Panc1 (cell line): ENCODE results near the gene ONECUT1. TPM values are rescaled to one million over a fixed set of nuclear protein-coding genes. Genes with fewer than 3 reads are reported as not detected.
A peak's percentile ranks its signal among the peaks of the same experiment; 100 is the strongest.

Experiments
- ATAC-seq: fragments of 200-7000 bp; cut with Tn5 transposase; 2 replicates; pipeline ENCODE4 v1.9.1; 2020; ENCODE audit warnings: mild to moderate bottlenecking, moderate library complexity
- BruUV-seq: library from RNA; stranded (reverse); fragments of 400-500 nt; replicated peaks from 2 replicates; lab custom pipeline; 2021; lab: Mats Ljungman, UMichigan
- CTCF ChIA-PET: fragments of 300-600 bp; sonication (Branson Sonifier 250); formaldehyde crosslinking; loops from one replicate; lab custom pipeline; 2022; ENCODE audit warnings: antibody characterized with exemption; lab: Charles Lee
- POLR2A ChIA-PET: fragments of 300-600 bp; sonication (Branson Sonifier 250); formaldehyde crosslinking; loops from one replicate; lab custom pipeline; 2022; ENCODE audit warnings: antibody characterized with exemption; lab: Charles Lee
- DNase-seq: peaks from one replicate; pipeline ENCODE4 v3.0.0-alpha.2; 2010; ENCODE audit warnings: low read depth, low spot score
- H3K27ac ChIP-seq: 2 replicates; pipeline ENCODE4 v1.5.1; 2011; ENCODE audit warnings: mild to moderate bottlenecking, low read length, inconsistent platforms
- H3K27me3 ChIP-seq: fragments of 200-500 bp; sonication (Bioruptor generic); 2 replicates; pipeline ENCODE4 v1.6.0; 2014; ENCODE audit warnings: low read length, inconsistent platforms; ENCODE audit not compliant: control insufficient read depth, insufficient read depth
- H3K36me3 ChIP-seq: fragments of 200-500 bp; sonication (Bioruptor generic); 2 replicates; pipeline ENCODE4 v1.5.1; 2014; ENCODE audit warnings: inconsistent platforms, mild to moderate bottlenecking, low read length, moderate library complexity; ENCODE audit not compliant: control insufficient read depth, insufficient read depth
- H3K4me1 ChIP-seq: 2 replicates; pipeline ENCODE4 v1.5.1; 2011; ENCODE audit warnings: inconsistent platforms, mild to moderate bottlenecking, low read length, moderate library complexity; ENCODE audit not compliant: control insufficient read depth, insufficient read depth
- H3K4me3 ChIP-seq, 2 experiments: 2 replicates each; pipeline ENCODE4 v1.5.1; 2011 to 2012; ENCODE audit warnings: low read depth in 2 of 2, low read length in 2 of 2, mild to moderate bottlenecking in 2 of 2, inconsistent platforms in 1 of 2, moderate library complexity in 1 of 2
- H3K9me3 ChIP-seq: fragments of 200-500 bp; sonication (Bioruptor generic); 2 replicates; pipeline ENCODE4 v1.5.1; 2014; ENCODE audit warnings: low read depth, mild to moderate bottlenecking, inconsistent platforms, low read length, moderate library complexity; ENCODE audit not compliant: control insufficient read depth, insufficient read depth
- POLR2AphosphoS5 ChIP-seq: IDR thresholded peaks from 2 replicates; pipeline ENCODE4 v1.6.1; 2012; ENCODE audit warnings: mild to moderate bottlenecking, low read depth, low read length, moderate library complexity
- REST ChIP-seq, 2 experiments: IDR thresholded peaks; 2 replicates each; pipeline ENCODE4 v1.6.1; 2011 to 2012; ENCODE audit warnings: low read depth in 2 of 2, control low read depth in 1 of 2, low read length in 1 of 2, mild to moderate bottlenecking in 1 of 2, moderate library complexity in 1 of 2; ENCODE audit not compliant: insufficient read depth in 1 of 2
- SIN3A ChIP-seq: IDR thresholded peaks from 2 replicates; pipeline ENCODE4 v1.6.1; 2012; ENCODE audit warnings: low read depth, mild to moderate bottlenecking, low read length, moderate library complexity, borderline replicate concordance; ENCODE audit not compliant: insufficient read depth
- TCF7L2 ChIP-seq: IDR thresholded peaks from 2 replicates; pipeline ENCODE4 v1.6.1; 2011; ENCODE audit warnings: mild to moderate bottlenecking, low read depth, low read length, inconsistent platforms
- in situ Hi-C: cut with HindIII; loops from 2 replicates; pipeline ENCODE4 v1.10.0; 2016; ENCODE audit warnings: low sequenced_read_pairs, low pct_unique_long_range_greater_than_20kb
- intact Hi-C: fragments of 100-400 bp; cut with micrococcal nuclease; formaldehyde crosslinking; loops from one replicate; pipeline ENCODE4 v1.10.0; 2022; ENCODE audit not compliant: unreplicated experiment
- total RNA-seq: library from RNA; stranded (reverse); gene quantifications from one replicate; pipeline ENCODE4 v1.2.1, GENCODE V29; 2021; ENCODE audit not compliant: unreplicated experiment
- TF ChIP-seq, protein P1 (sequence below): fragments of 450-650 bp; IDR thresholded peaks from 2 replicates; pipeline ENCODE4 v1.5.1; 2017; ENCODE audit warnings: mild to moderate bottlenecking

ONECUT1 gene
- total RNA-seq, 1 experiment from 2014 or later: 0.18 TPM

DNA sequence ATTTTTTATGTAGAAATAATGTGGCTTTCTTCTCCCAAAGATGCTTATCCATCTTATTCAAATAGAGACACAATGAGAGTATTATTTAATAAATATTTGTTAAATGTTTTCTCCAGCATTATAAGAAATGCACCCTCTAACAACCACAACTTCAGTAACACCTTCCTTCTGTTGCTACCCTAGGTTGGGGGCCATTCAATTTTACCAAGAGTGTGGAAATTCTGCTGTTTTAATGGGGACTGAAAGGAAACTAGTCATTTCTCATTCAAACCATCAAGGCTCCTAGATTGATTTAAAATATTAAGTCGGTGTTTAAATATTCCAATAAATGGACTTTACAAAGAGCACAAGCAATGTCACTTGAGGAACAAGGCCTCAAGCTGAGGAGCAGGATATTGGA is 7.6 kb downstream of the ONECUT1 start:
- ATAC-seq: no peak
- in situ Hi-C loops: no loop called here

GRCh38 chr15:52780172-52780980 is 9.8 kb downstream of the ONECUT1 start:
- Histone ChIP-seq H3K27me3 (peaks cover 71% of the 10 kb centered on the region), H3K9me3 (no peaks in the 10 kb centered on the region), H3K4me3 (peak overlapping the region in 1 of 2 experiments; percentile 11; a peak in 1 of 4 replicates), H3K36me3 (no peaks in the 10 kb centered on the region; the same call in 1 of the 2 replicates), H3K4me1 (peaks cover 13% of the 10 kb centered on the region), H3K27ac (no peak overlapping the region)
- in situ Hi-C loops (no loop called here), intact Hi-C loops (loop anchor here (2.0 to 5.0 kb wide), 2 partner anchors 416 to 937 kb away; no protein-coding TSS in a partner anchor)
- ChIA-PET CTCF (interaction anchor here (0.6 kb wide), 1 partner anchor 141 kb away, joined by 3 read pairs; no protein-coding TSS in a partner anchor), POLR2A (no interaction called here)
- no peak for TF ChIP-seq REST (IDR thresholded peaks at IDR 0.05; ENCODE audit: insufficient read depth in 1 of 2, low read depth in 2 of 2, low read length in 1 of 2)
- TF ChIP-seq POLR2AphosphoS5: no peak
- TF ChIP-seq, protein P1, sequence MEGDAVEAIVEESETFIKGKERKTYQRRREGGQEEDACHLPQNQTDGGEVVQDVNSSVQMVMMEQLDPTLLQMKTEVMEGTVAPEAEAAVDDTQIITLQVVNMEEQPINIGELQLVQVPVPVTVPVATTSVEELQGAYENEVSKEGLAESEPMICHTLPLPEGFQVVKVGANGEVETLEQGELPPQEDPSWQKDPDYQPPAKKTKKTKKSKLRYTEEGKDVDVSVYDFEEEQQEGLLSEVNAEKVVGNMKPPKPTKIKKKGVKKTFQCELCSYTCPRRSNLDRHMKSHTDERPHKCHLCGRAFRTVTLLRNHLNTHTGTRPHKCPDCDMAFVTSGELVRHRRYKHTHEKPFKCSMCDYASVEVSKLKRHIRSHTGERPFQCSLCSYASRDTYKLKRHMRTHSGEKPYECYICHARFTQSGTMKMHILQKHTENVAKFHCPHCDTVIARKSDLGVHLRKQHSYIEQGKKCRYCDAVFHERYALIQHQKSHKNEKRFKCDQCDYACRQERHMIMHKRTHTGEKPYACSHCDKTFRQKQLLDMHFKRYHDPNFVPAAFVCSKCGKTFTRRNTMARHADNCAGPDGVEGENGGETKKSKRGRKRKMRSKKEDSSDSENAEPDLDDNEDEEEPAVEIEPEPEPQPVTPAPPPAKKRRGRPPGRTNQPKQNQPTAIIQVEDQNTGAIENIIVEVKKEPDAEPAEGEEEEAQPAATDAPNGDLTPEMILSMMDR: peak; percentile 95
- no TSS peak for BruUV-seq
- ATAC-seq: no peak
- peak; percentile 48 for DNase-seq

More for the DNA sequence above, 7.6 kb downstream of the ONECUT1 start:
- Histone ChIP-seq H3K36me3 (no peaks in the 10 kb centered on the region; the same call in 1 of the 2 replicates), H3K4me1 (peaks cover 20% of the 10 kb centered on the region), H3K9me3 (no peaks in the 10 kb centered on the region), H3K27me3 (peaks cover 70% of the 10 kb centered on the region), H3K27ac (no peak overlapping the region), H3K4me3 (no peak overlapping the region)
- BruUV-seq: no TSS peak
- ChIA-PET POLR2A (interaction anchor here (0.6 kb wide), 1 partner anchor 34 kb away, joined by 3 read pairs; no protein-coding TSS in a partner anchor), CTCF (interaction anchor here (0.6 kb wide), 1 partner anchor 21 kb away, joined by 3 read pairs; no protein-coding TSS in a partner anchor)
- no peak for DNase-seq
- TF ChIP-seq POLR2AphosphoS5 (no peak), TCF7L2 (no peak), REST (IDR thresholded peaks at IDR 0.05; ENCODE audit: insufficient read depth in 1 of 2, low read depth in 2 of 2, low read length in 1 of 2) (no peak), SIN3A (no peak)
- TF ChIP-seq, protein P1: no peak
- intact Hi-C loops: loop anchor here (5.0 kb wide), 1 partner anchor 935 kb away; no protein-coding TSS in a partner anchor
